Measurements from ENCODE around the gene RASAL1. TPM values are rescaled to one million over a fixed set of nuclear protein-coding genes. Genes with fewer than 3 reads are reported as not detected.

Gene RASAL1
- total and polyA plus RNA-seq, 2 donors (not counting 1 experiment from before 2014, with no cell fraction given): not detected

DNA sequence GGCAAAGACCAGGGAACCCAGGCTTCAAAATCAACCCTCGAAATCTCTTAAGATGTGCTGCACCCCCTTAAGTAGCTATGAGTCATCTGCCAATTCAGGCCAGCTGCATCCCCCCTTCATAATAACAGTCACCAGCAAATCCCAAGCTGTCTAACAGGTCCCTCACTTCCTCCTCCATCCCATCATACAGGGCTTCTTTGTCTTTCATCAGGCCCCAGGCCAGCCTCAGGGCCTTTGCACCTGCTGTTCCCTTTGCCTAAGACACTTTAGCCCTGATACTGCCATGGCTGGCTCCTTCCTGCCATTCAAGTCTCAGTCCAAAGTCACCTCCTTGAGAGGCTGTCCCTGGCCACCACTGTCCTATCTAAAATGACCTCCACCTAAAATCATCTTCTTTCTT lies 4.0 kb downstream of the RASAL1 start:
- no peaks in the 10 kb centered on the region for H4K20me1 ChIP-seq (ENCODE audit: control insufficient read depth, extremely low read depth, insufficient read depth, low read length)
- H3K27me3 ChIP-seq (ENCODE audit: control insufficient read depth, insufficient read depth, low read length): no peaks in the 10 kb centered on the region
- no peaks in the 10 kb centered on the region for H3K9me3 ChIP-seq (ENCODE audit: control insufficient read depth, insufficient read depth, low read depth, low read length)
- H3K4me3 ChIP-seq (replicated peaks in 1 of 4; ENCODE audit: control extremely low read depth in 1 of 4, insufficient read depth in 1 of 4, low read depth in 3 of 4, low read length in 4 of 4): no peak overlapping the region
- DNase-seq (ENCODE audit: low read depth in 2 of 2): no peak
- no peak overlapping the region for H2AFZ ChIP-seq (ENCODE audit: low read length)
- no peaks in the 10 kb centered on the region for H3K36me3 ChIP-seq (ENCODE audit: control insufficient read depth, insufficient read depth, low read length)
- no peaks in the 10 kb centered on the region for H3K4me1 ChIP-seq (ENCODE audit: control insufficient read depth, extremely low read depth, insufficient read depth, low read length)
- H3K79me2 ChIP-seq (ENCODE audit: control insufficient read depth, insufficient read depth, low read length): no peaks in the 10 kb centered on the region
- no peak overlapping the region for H3K27ac ChIP-seq (ENCODE audit: insufficient read depth, low read length)
- no peak overlapping the region for H3K9ac ChIP-seq (ENCODE audit: insufficient read depth, low read length)
- TF ChIP-seq EZH2 (IDR thresholded peaks at IDR 0.05; ENCODE audit: low read length, missing control alignments): no peak
- TF ChIP-seq, protein P1, sequence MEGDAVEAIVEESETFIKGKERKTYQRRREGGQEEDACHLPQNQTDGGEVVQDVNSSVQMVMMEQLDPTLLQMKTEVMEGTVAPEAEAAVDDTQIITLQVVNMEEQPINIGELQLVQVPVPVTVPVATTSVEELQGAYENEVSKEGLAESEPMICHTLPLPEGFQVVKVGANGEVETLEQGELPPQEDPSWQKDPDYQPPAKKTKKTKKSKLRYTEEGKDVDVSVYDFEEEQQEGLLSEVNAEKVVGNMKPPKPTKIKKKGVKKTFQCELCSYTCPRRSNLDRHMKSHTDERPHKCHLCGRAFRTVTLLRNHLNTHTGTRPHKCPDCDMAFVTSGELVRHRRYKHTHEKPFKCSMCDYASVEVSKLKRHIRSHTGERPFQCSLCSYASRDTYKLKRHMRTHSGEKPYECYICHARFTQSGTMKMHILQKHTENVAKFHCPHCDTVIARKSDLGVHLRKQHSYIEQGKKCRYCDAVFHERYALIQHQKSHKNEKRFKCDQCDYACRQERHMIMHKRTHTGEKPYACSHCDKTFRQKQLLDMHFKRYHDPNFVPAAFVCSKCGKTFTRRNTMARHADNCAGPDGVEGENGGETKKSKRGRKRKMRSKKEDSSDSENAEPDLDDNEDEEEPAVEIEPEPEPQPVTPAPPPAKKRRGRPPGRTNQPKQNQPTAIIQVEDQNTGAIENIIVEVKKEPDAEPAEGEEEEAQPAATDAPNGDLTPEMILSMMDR (conservative IDR thresholded peaks at IDR 0.05 in 1 of 2, IDR thresholded peaks at IDR 0.05 in 1 of 2; ENCODE audit: low read depth in 1 of 2, low read length in 2 of 2): no peak
- no peak overlapping the region for H3K4me2 ChIP-seq (ENCODE audit: extremely low read depth, insufficient read depth, low read length)

DNA sequence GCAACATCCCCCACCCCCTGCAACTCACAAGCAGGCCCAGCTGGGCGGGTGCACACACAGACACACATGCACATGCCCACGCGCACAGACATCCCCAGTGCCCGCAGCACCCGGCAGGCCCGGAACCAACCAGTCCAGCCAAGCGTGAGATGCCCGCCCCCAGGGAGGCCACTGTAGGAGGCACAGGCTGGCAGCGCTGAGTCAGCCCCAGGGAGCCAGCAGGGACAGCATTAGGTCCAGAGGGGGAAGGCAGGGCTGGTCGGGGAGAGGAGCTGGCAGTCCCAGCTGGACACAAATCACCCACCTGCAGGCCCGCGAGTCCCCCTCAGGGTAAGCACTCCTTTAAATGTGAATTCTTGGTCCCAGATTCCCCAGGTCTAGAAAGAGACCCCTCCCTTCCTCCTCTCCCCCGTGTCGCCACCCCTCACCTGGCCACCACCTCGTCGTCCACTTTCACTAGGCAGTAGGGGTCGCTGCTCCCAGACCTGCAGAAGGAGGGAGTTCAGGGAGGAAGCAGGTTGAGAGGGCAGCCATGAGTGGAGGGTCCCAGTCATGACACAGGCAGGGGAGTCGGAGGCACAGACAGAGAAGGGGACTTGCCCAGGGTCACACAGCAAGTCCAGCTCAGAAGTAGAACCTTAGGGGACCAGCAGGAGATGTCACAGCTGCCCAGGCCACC lies 5.0 kb downstream of the RASAL1 start:
- Histone ChIP-seq H3K4me2 (ENCODE audit: extremely low read depth, insufficient read depth, low read length) (no peak overlapping the region), H3K36me3 (ENCODE audit: control insufficient read depth, insufficient read depth, low read length) (no peaks in the 10 kb centered on the region), H3K9ac (ENCODE audit: insufficient read depth, low read length) (no peak overlapping the region), H4K20me1 (ENCODE audit: control insufficient read depth, extremely low read depth, insufficient read depth, low read length) (no peaks in the 10 kb centered on the region), H3K27ac (ENCODE audit: insufficient read depth, low read length) (no peak overlapping the region), H3K9me3 (ENCODE audit: control insufficient read depth, insufficient read depth, low read depth, low read length) (no peaks in the 10 kb centered on the region), H3K27me3 (ENCODE audit: control insufficient read depth, insufficient read depth, low read length) (no peaks in the 10 kb centered on the region), H2AFZ (ENCODE audit: low read length) (no peak overlapping the region), H3K79me2 (ENCODE audit: control insufficient read depth, insufficient read depth, low read length) (no peaks in the 10 kb centered on the region), H3K4me1 (ENCODE audit: control insufficient read depth, extremely low read depth, insufficient read depth, low read length) (no peaks in the 10 kb centered on the region), H3K4me3 (replicated peaks in 1 of 4; ENCODE audit: control extremely low read depth in 1 of 4, insufficient read depth in 1 of 4, low read depth in 3 of 4, low read length in 4 of 4) (no peak overlapping the region)
- no peak for TF ChIP-seq EZH2 (IDR thresholded peaks at IDR 0.05; ENCODE audit: low read length, missing control alignments)
- TF ChIP-seq, protein P1 (conservative IDR thresholded peaks at IDR 0.05 in 1 of 2, IDR thresholded peaks at IDR 0.05 in 1 of 2; ENCODE audit: low read depth in 1 of 2, low read length in 2 of 2): no peak
- DNase-seq (ENCODE audit: low read depth in 2 of 2): no peak

DNA sequence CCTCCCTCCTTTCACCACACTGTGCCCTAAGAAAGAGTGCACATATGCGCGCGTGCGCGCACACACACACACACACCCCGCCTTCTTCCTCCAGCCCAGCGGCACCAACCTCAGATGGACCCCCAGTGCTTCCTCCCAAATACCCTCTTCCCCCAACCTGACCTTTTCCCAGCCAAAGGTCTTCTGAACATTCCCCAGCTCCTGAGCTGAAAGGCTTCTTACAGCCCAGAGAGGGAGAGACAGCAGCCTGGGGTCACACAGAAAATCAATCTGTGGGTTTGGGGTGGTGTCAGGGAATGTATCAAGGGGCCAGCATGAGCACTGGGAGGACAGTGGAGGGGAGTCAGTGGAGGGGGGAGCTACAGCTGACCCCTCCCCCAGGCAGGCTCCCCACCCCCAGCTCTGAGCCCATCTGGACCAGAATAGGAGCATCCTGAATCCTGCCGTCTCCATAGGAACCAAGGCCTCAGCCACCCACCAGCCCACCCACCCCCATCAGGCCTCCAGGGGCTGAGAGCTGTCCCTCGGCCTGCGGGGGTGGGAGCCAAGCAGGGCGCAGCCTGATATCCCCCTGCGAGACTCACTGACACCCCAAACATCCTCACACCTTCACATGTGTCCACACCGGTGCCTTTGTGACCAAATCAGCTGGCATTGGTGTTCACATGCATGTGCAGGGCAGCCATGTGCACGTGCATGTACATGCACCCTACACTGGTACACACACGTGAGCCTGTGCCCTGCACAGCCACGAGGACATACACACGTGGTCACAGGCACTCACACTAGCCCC lies 5.7 kb downstream of the RASAL1 start:
- no peaks in the 10 kb centered on the region for H3K36me3 ChIP-seq (ENCODE audit: control insufficient read depth, insufficient read depth, low read length)
- no peaks in the 10 kb centered on the region for H3K27me3 ChIP-seq (ENCODE audit: control insufficient read depth, insufficient read depth, low read length)
- H3K4me2 ChIP-seq (ENCODE audit: extremely low read depth, insufficient read depth, low read length): no peak overlapping the region
- H3K27ac ChIP-seq (ENCODE audit: insufficient read depth, low read length): no peak overlapping the region
- no peaks in the 10 kb centered on the region for H4K20me1 ChIP-seq (ENCODE audit: control insufficient read depth, extremely low read depth, insufficient read depth, low read length)
- no peak for DNase-seq (ENCODE audit: low read depth in 2 of 2)
- no peaks in the 10 kb centered on the region for H3K79me2 ChIP-seq (ENCODE audit: control insufficient read depth, insufficient read depth, low read length)
- H3K4me3 ChIP-seq (replicated peaks in 1 of 4; ENCODE audit: control extremely low read depth in 1 of 4, insufficient read depth in 1 of 4, low read depth in 3 of 4, low read length in 4 of 4): no peak overlapping the region
- H3K9ac ChIP-seq (ENCODE audit: insufficient read depth, low read length): no peak overlapping the region
- H2AFZ ChIP-seq (ENCODE audit: low read length): no peak overlapping the region
- H3K4me1 ChIP-seq (ENCODE audit: control insufficient read depth, extremely low read depth, insufficient read depth, low read length): no peaks in the 10 kb centered on the region
- no peak for TF ChIP-seq EZH2 (IDR thresholded peaks at IDR 0.05; ENCODE audit: low read length, missing control alignments)
- TF ChIP-seq, protein P1 (conservative IDR thresholded peaks at IDR 0.05 in 1 of 2, IDR thresholded peaks at IDR 0.05 in 1 of 2; ENCODE audit: low read depth in 1 of 2, low read length in 2 of 2): no peak
- H3K9me3 ChIP-seq (ENCODE audit: control insufficient read depth, insufficient read depth, low read depth, low read length): no peaks in the 10 kb centered on the region

Data from fibroblast of lung (primary cell).